Mesenchymal stem cell (in vitro differentiated cells and primary cell): ENCODE measurements around the gene SNPH.

Experiments
- DNase-seq: peaks from one replicate; pipeline ENCODE4 v3.0.0-alpha.2; 2013
- H2AFZ ChIP-seq: one replicate; pipeline ENCODE4 v1.6.1; 2013; ENCODE audit warnings: low read depth, mild to moderate bottlenecking, control low read depth, inconsistent platforms, low read length, moderate library complexity
- H2AK5ac ChIP-seq: 2 replicates; pipeline ENCODE4 v1.6.1; 2013; ENCODE audit warnings: low read length, moderate library complexity, mild to moderate bottlenecking, inconsistent platforms; ENCODE audit not compliant: severe bottlenecking
- H2BK120ac ChIP-seq: one replicate; pipeline ENCODE4 v1.6.1; 2013; ENCODE audit warnings: low read depth, mild to moderate bottlenecking, inconsistent platforms, low read length, moderate library complexity
- H2BK12ac ChIP-seq, 2 experiments: one replicate each; pipeline ENCODE4 v1.6.1; 2013; ENCODE audit warnings: inconsistent platforms in 2 of 2, low read length in 2 of 2, mild to moderate bottlenecking in 2 of 2, moderate library complexity in 2 of 2, control low read depth in 1 of 2
- H2BK15ac ChIP-seq: one replicate; pipeline ENCODE4 v1.6.1; 2013; ENCODE audit warnings: mild to moderate bottlenecking, low read depth, inconsistent platforms; ENCODE audit not compliant: poor library complexity, severe bottlenecking
- H2BK5ac ChIP-seq: 2 replicates; pipeline ENCODE4 v1.6.1; 2013; ENCODE audit warnings: low read depth, mild to moderate bottlenecking, low read length, control low read depth, inconsistent platforms; ENCODE audit not compliant: poor library complexity, severe bottlenecking
- H3K14ac ChIP-seq, 2 experiments: one replicate each; pipeline ENCODE4 v1.6.1; 2013; ENCODE audit warnings: inconsistent platforms in 2 of 2, low read length in 2 of 2, control low read depth in 1 of 2, mild to moderate bottlenecking in 1 of 2, moderate library complexity in 1 of 2
- H3K18ac ChIP-seq, 2 experiments: one replicate each; pipeline ENCODE4 v1.6.1; 2013; ENCODE audit warnings: inconsistent platforms in 2 of 2, low read length in 2 of 2, control low read depth in 1 of 2, low read depth in 1 of 2, mild to moderate bottlenecking in 1 of 2
- H3K23ac ChIP-seq, 2 experiments: one replicate each; pipeline ENCODE4 v1.6.1; 2013; ENCODE audit warnings: inconsistent platforms in 2 of 2, low read length in 2 of 2, mild to moderate bottlenecking in 2 of 2, moderate library complexity in 2 of 2, control low read depth in 1 of 2
- H3K27ac ChIP-seq: 2 replicates; pipeline ENCODE4 v1.5.1; 2013; ENCODE audit warnings: mild to moderate bottlenecking, moderate library complexity, low read length, control low read depth, inconsistent platforms; ENCODE audit not compliant: poor library complexity, severe bottlenecking
- H3K27me3 ChIP-seq, 2 experiments: 2 replicates each; pipeline versions ENCODE4 v1.6.1 to v1.7.0; 2013; ENCODE audit warnings: low read length in 2 of 2, mild to moderate bottlenecking in 2 of 2, moderate library complexity in 2 of 2, control low read depth in 1 of 2, inconsistent platforms in 1 of 2; ENCODE audit not compliant: control insufficient read depth in 1 of 2, insufficient read depth in 1 of 2
- H3K36me3 ChIP-seq, 2 experiments: 2 replicates each; pipeline versions ENCODE4 v1.6.1 to v1.7.0; 2013; ENCODE audit warnings: low read length in 2 of 2, control low read depth in 1 of 2, inconsistent platforms in 1 of 2, low read depth in 1 of 2, mild to moderate bottlenecking in 1 of 2; ENCODE audit not compliant: insufficient read depth in 2 of 2, control insufficient read depth in 1 of 2
- H3K4ac ChIP-seq, 2 experiments: one replicate each; pipeline ENCODE4 v1.6.1; 2013; ENCODE audit warnings: inconsistent platforms in 2 of 2, low read length in 2 of 2, mild to moderate bottlenecking in 2 of 2, moderate library complexity in 2 of 2, control low read depth in 1 of 2, low read depth in 1 of 2
- H3K4me1 ChIP-seq: 2 replicates; pipeline ENCODE4 v1.6.1; 2013; ENCODE audit warnings: low read depth, low read length, control low read depth; ENCODE audit not compliant: control insufficient read depth, insufficient read depth
- H3K4me2 ChIP-seq: 2 replicates; pipeline ENCODE4 v1.6.1; 2013; ENCODE audit warnings: low read length, mild to moderate bottlenecking, inconsistent platforms; ENCODE audit not compliant: poor library complexity, severe bottlenecking
- H3K4me3 ChIP-seq, 2 experiments: 2 replicates each; pipeline versions ENCODE4 v1.5.1 to v1.7.0; 2013; ENCODE audit warnings: low read length in 2 of 2, mild to moderate bottlenecking in 2 of 2, control low read depth in 1 of 2, low read depth in 1 of 2; ENCODE audit not compliant: insufficient read depth in 1 of 2
- H3K79me1 ChIP-seq: replicated peaks from 2 replicates; pipeline ENCODE4 v1.6.1; 2013; ENCODE audit warnings: mild to moderate bottlenecking, control low read depth, low read length, inconsistent platforms; ENCODE audit not compliant: poor library complexity, severe bottlenecking
- H3K9ac ChIP-seq: 2 replicates; pipeline ENCODE4 v1.7.0; 2013; ENCODE audit warnings: mild to moderate bottlenecking, low read length, moderate library complexity
- H3K9me3 ChIP-seq: 2 replicates; pipeline ENCODE4 v1.7.0; 2013; ENCODE audit warnings: mild to moderate bottlenecking, low read length; ENCODE audit not compliant: control insufficient read depth
- H4K8ac ChIP-seq: one replicate; pipeline ENCODE4 v1.6.1; 2013; ENCODE audit warnings: inconsistent platforms, mild to moderate bottlenecking, low read length, moderate library complexity
- H4K91ac ChIP-seq: one replicate; pipeline ENCODE4 v1.6.1; 2013; ENCODE audit warnings: mild to moderate bottlenecking, low read length, inconsistent platforms
- WGBS: methylation state at CpG from one replicate; pipeline ENCODE4 v1.1.7; 2013; ENCODE audit warnings: mixed read lengths; 5-methylcytosine and 5-hydroxymethylcytosine counted together

SNPH gene

GRCh38 chr20:1322511-1323245 lies 56.6 kb downstream of the SNPH start:
- Histone ChIP-seq H3K23ac (no peak overlapping the region), H3K14ac (peak overlapping the region in 1 of 2 experiments; percentile 74), H3K4ac (peak overlapping the region; percentile 55 to 89), H3K27ac (no peak overlapping the region), H3K9me3 (no peaks in the 10 kb centered on the region), H4K91ac (peak overlapping the region; percentile 85), H2BK120ac (peak overlapping the region; percentile 69), H3K4me3 (no peak overlapping the region), H3K18ac (peak overlapping the region; percentile 74 to 86), H2BK12ac (peak overlapping the region in 1 of 2 experiments; percentile 92), H2BK15ac (peak overlapping the region; percentile 37), H3K4me1 (peaks cover 16% of the 10 kb centered on the region), H3K79me1 (peaks cover 7% of the 10 kb centered on the region), H4K8ac (peak overlapping the region; percentile 89), H3K9ac (peak overlapping the region; percentile 75), H2BK5ac (no peak overlapping the region), H3K4me2 (no peak overlapping the region), H2AK5ac (no peak overlapping the region), H3K36me3 (no peaks in the 10 kb centered on the region), H2AFZ (no peak overlapping the region), H3K27me3 (no peaks in the 10 kb centered on the region)
- peak; percentile 98 for DNase-seq
- 38% methylated on average over 11 of the region's 11 CpGs for WGBS

GRCh38 chr20:1323256-1323655 lies 57.2 kb downstream of the SNPH start:
- Histone ChIP-seq H3K4ac (peak overlapping the region; percentile 55 to 89), H3K4me2 (no peak overlapping the region), H2BK120ac (peak overlapping the region; percentile 34), H2BK15ac (no peak overlapping the region), H2AFZ (no peak overlapping the region), H3K9me3 (no peaks in the 10 kb centered on the region), H2BK12ac (peak overlapping the region; percentile 12 to 92), H3K4me3 (no peak overlapping the region), H3K14ac (no peak overlapping the region), H3K18ac (peak overlapping the region; percentile 14 to 86), H3K36me3 (peaks cover 0 to 5% of the 10 kb centered on the region in 2 experiments), H3K79me1 (peaks cover 12% of the 10 kb centered on the region), H2AK5ac (no peak overlapping the region), H3K27me3 (no peaks in the 10 kb centered on the region), H2BK5ac (no peak overlapping the region), H4K8ac (peak overlapping the region; percentile 71), H3K4me1 (peaks cover 21% of the 10 kb centered on the region), H4K91ac (peak overlapping the region; percentile 85), H3K23ac (no peak overlapping the region), H3K27ac (no peak overlapping the region), H3K9ac (peak overlapping the region; percentile 75)
- WGBS: 57% methylated on average over 4 of the region's 6 CpGs
- DNase-seq: no peak

GRCh38 chr20:1323830-1324597 lies 57.9 kb downstream of the SNPH start:
- peaks cover 28% of the 10 kb centered on the region for H3K4me1 ChIP-seq
- peak overlapping the region; percentile 78 to 94 for H3K18ac ChIP-seq
- peak; percentile 25 for DNase-seq
- H2BK12ac ChIP-seq: peak overlapping the region; percentile 98 to 100
- peak overlapping the region; percentile 99 for H3K9ac ChIP-seq
- no peaks in the 10 kb centered on the region for H3K9me3 ChIP-seq
- WGBS: 80% methylated on average over 7 of the region's 12 CpGs
- H3K14ac ChIP-seq: no peak overlapping the region
- H3K23ac ChIP-seq: no peak overlapping the region
- no peak overlapping the region for H2BK5ac ChIP-seq
- H4K8ac ChIP-seq: peak overlapping the region; percentile 68
- peak overlapping the region; percentile 93 for H4K91ac ChIP-seq
- no peak overlapping the region for H2BK15ac ChIP-seq
- H3K4ac ChIP-seq: peak overlapping the region; percentile 34 to 84
- H3K4me2 ChIP-seq: no peak overlapping the region
- peak overlapping the region in 1 of 2 experiments; percentile 89 for H3K4me3 ChIP-seq
- H2AK5ac ChIP-seq: no peak overlapping the region
- no peak overlapping the region for H2AFZ ChIP-seq
- H3K79me1 ChIP-seq: peaks cover 15% of the 10 kb centered on the region
- H3K27me3 ChIP-seq: no peaks in the 10 kb centered on the region
- H2BK120ac ChIP-seq: peak overlapping the region; percentile 58
- no peak overlapping the region for H3K27ac ChIP-seq
- H3K36me3 ChIP-seq: peaks cover 0 to 11% of the 10 kb centered on the region in 2 experiments

- peak overlapping the region; percentile 63 to 89 for H3K4me3 ChIP-seq
- H3K79me1 ChIP-seq: peaks cover 16% of the 10 kb centered on the region
- H2AK5ac ChIP-seq: no peak overlapping the region
- peak overlapping the region in 1 of 2 experiments; percentile 81 for H2BK12ac ChIP-seq
- no peak overlapping the region for H3K23ac ChIP-seq
- H2AFZ ChIP-seq: no peak overlapping the region
- no peak overlapping the region for H2BK5ac ChIP-seq
- no peaks in the 10 kb centered on the region for H3K9me3 ChIP-seq
- peak overlapping the region; percentile 50 to 93 for H3K18ac ChIP-seq
- H4K91ac ChIP-seq: peak overlapping the region; percentile 48
- no peak overlapping the region for H3K14ac ChIP-seq
- peak overlapping the region; percentile 6 for H2BK15ac ChIP-seq
- no peaks in the 10 kb centered on the region for H3K27me3 ChIP-seq
- DNase-seq: peak; percentile 93
- 21% methylated on average over 11 of the region's 15 CpGs for WGBS
- H2BK120ac ChIP-seq: peak overlapping the region; percentile 58
- peaks cover 0 to 12% of the 10 kb centered on the region in 2 experiments for H3K36me3 ChIP-seq
- peak overlapping the region; percentile 18 for H3K27ac ChIP-seq
- H3K4me2 ChIP-seq: peak overlapping the region; percentile 93
- H3K4ac ChIP-seq: peak overlapping the region; percentile 69 to 79
- peak overlapping the region; percentile 77 for H4K8ac ChIP-seq
- H3K4me1 ChIP-seq: peaks cover 25% of the 10 kb centered on the region
- H3K9ac ChIP-seq: peak overlapping the region; percentile 99
Observed at GRCh38 chr20:1324598-1325172, 58.6 kb downstream of the SNPH start.
